ENCODE results near the gene SLC7A7.
"Not testable (repeated sequence)": the region's sequence is repeated elsewhere in the genome, so short reads cannot be mapped to it uniquely, and the experiment has no call there.

The SLC7A7 gene

GRCh38 chr14:22796087-22796707 lies 19.0 kb downstream of the SLC7A7 start:
- FAIRE-seq (no peak), DNase-seq (ENCODE audit: insufficient read length, low spot score) (no peak)
- no peak for TF ChIP-seq CTCF (IDR thresholded peaks at IDR 0.05; ENCODE audit: insufficient read depth, missing control alignments)

GRCh38 chr14:22794551-22794951 lies 20.7 kb downstream of the SLC7A7 start:
- no peak for FAIRE-seq
- DNase-seq (ENCODE audit: insufficient read length, low spot score), result no peak
- no peak for TF ChIP-seq CTCF (IDR thresholded peaks at IDR 0.05; ENCODE audit: insufficient read depth, missing control alignments)

GRCh38 chr14:22793976-22794375 lies 21.3 kb downstream of the SLC7A7 start:
- no peak for TF ChIP-seq CTCF (IDR thresholded peaks at IDR 0.05; ENCODE audit: insufficient read depth, missing control alignments)
- no peak for FAIRE-seq
- no peak for DNase-seq (ENCODE audit: insufficient read length, low spot score)

- FAIRE-seq, result not testable (repeated sequence)
Observed at GRCh38 chr14:22793550-22793949, 21.7 kb downstream of the SLC7A7 start.

GRCh38 chr14:22792158-22792557 lies 23.1 kb downstream of the SLC7A7 start:
- no peak for TF ChIP-seq CTCF (IDR thresholded peaks at IDR 0.05; ENCODE audit: insufficient read depth, missing control alignments)
- no peak for FAIRE-seq
- no peak for DNase-seq (ENCODE audit: insufficient read length, low spot score)

More at GRCh38 chr14:22793550-22793949, 21.7 kb downstream of the SLC7A7 start:
- not testable (repeated sequence) for DNase-seq (ENCODE audit: insufficient read length, low spot score)

GRCh38 chr14:22791301-22791700 lies 23.9 kb downstream of the SLC7A7 start:
- TF ChIP-seq CTCF (IDR thresholded peaks at IDR 0.05; ENCODE audit: insufficient read depth, missing control alignments), result no peak
- no peak for DNase-seq (ENCODE audit: insufficient read length, low spot score)
- no peak for FAIRE-seq

- TF ChIP-seq CTCF (IDR thresholded peaks at IDR 0.05; ENCODE audit: insufficient read depth, missing control alignments), result no peak
- no peak for DNase-seq (ENCODE audit: insufficient read length, low spot score)
- FAIRE-seq, result no peak
Observed at GRCh38 chr14:22786685-22787084, 28.6 kb downstream of the SLC7A7 start.

Measured in D721Med (cell line).